OCI-LY7 (cell line): ENCODE measurements around the gene CCDC60. TPM values are rescaled to one million over a fixed set of nuclear protein-coding genes. Genes with fewer than 3 reads are reported as not detected.

Source experiments
- BruUV-seq: library from RNA; stranded (reverse); fragments of 400-500 nt; replicated peaks from 2 replicates; lab custom pipeline; 2021; lab: Mats Ljungman, UMichigan
- CTCF ChIA-PET: fragments of 300-600 bp; sonication (Branson Sonifier 250); formaldehyde crosslinking; loops from one replicate; lab custom pipeline; 2022; ENCODE audit warnings: antibody characterized with exemption; ENCODE audit not compliant: unreplicated experiment; lab: Charles Lee
- POLR2A ChIA-PET: fragments of 300-600 bp; sonication (Branson Sonifier 250); formaldehyde crosslinking; loops from one replicate; lab custom pipeline; 2022; ENCODE audit warnings: antibody characterized with exemption; lab: Charles Lee
- DNase-seq: peaks from one replicate; pipeline ENCODE4 v3.0.0-alpha.2; 2015; ENCODE audit warnings: low spot score
- H2AFZ ChIP-seq: fragments of 200-600 bp; sonication (generic), shearing (Covaris generic); 2 replicates; pipeline ENCODE4 v1.6.1; 2014; ENCODE audit warnings: mild to moderate bottlenecking, antibody characterized with exemption, low read length, moderate library complexity
- H3K27ac ChIP-seq: fragments of 200-600 bp; sonication (generic); 2 replicates; pipeline ENCODE4 v1.5.1; 2014; ENCODE audit warnings: mixed run types, low read depth, mild to moderate bottlenecking, moderate library complexity, low read length, inconsistent platforms; ENCODE audit not compliant: poor library complexity, severe bottlenecking
- H3K36me3 ChIP-seq: fragments of 200-600 bp; sonication (generic); 2 replicates; pipeline ENCODE4 v1.6.1; 2014; ENCODE audit warnings: mild to moderate bottlenecking, antibody characterized with exemption, low read length, moderate library complexity, mixed read lengths; ENCODE audit not compliant: insufficient read depth
- H3K4me1 ChIP-seq: fragments of 200-600 bp; sonication (generic); 2 replicates; pipeline ENCODE4 v1.5.1; 2014; ENCODE audit warnings: mild to moderate bottlenecking, low read length; ENCODE audit not compliant: insufficient read depth, poor library complexity, severe bottlenecking
- H3K4me2 ChIP-seq: fragments of 200-600 bp; sonication (generic); 2 replicates; pipeline ENCODE4 v1.6.1; 2014; ENCODE audit warnings: mild to moderate bottlenecking, low read length
- H3K4me3 ChIP-seq: fragments of 200-600 bp; sonication (generic); 2 replicates; pipeline ENCODE4 v1.5.1; 2014; ENCODE audit warnings: mild to moderate bottlenecking, low read depth, low read length; ENCODE audit not compliant: poor library complexity, severe bottlenecking
- H3K79me2 ChIP-seq: fragments of 200-600 bp; sonication (generic); 2 replicates; pipeline ENCODE4 v1.6.1; 2016; ENCODE audit warnings: low read depth, mild to moderate bottlenecking, low read length, moderate library complexity, mixed read lengths; ENCODE audit not compliant: insufficient read depth
- H3K9me2 ChIP-seq: fragments of 200-600 bp; sonication (generic); 2 replicates; pipeline ENCODE4 v1.6.1; 2016; ENCODE audit warnings: mild to moderate bottlenecking, low read length, mixed read lengths; ENCODE audit not compliant: insufficient read depth
- H3K9me3 ChIP-seq: fragments of 200-600 bp; sonication (generic); 2 replicates; pipeline ENCODE4 v1.6.1; 2014; ENCODE audit warnings: mild to moderate bottlenecking, mixed run types, low read length, mixed read lengths
- H4K20me1 ChIP-seq: fragments of 200-600 bp; sonication (generic); 2 replicates; pipeline ENCODE4 v1.6.1; 2014; ENCODE audit warnings: mild to moderate bottlenecking, antibody characterized with exemption, low read length, moderate library complexity, mixed read lengths; ENCODE audit not compliant: insufficient read depth
- CTCF ChIP-seq: fragments of 200-600 bp; sonication (generic); conservative IDR thresholded peaks from 2 replicates; pipeline ENCODE4 v1.5.1; 2014; ENCODE audit warnings: mild to moderate bottlenecking, antibody characterized with exemption, low read length, moderate library complexity, mixed read lengths
- EZH2phosphoT487 ChIP-seq: fragments of 200-600 bp; sonication (generic); IDR thresholded peaks from 2 replicates; pipeline ENCODE4 v1.6.1; 2018; ENCODE audit warnings: low read depth, borderline replicate concordance, mild to moderate bottlenecking, mixed run types, antibody characterized with exemption, low read length, moderate library complexity, mixed read lengths
- intact Hi-C: fragments of 100-400 bp; cut with micrococcal nuclease; formaldehyde crosslinking; loops from one replicate; pipeline ENCODE4 v1.10.0; 2022; ENCODE audit not compliant: unreplicated experiment
- total RNA-seq, 2 experiments: library from RNA; depleted of rRNA in 1 of 2; stranded (reverse); fragments of >200 nt in 1 of 2; shearing (Covaris generic) in 1 of 2; gene quantifications; 2 replicates each; pipeline ENCODE4 v1.2.3, GENCODE V29; 2014 to 2022

Gene CCDC60
- total RNA-seq, 2 experiments from 2014 or later, result not detected

GRCh38 chr12:119475650-119476049 lies 141.1 kb downstream of the CCDC60 start:
- no peaks in the 10 kb centered on the region for H3K9me2 ChIP-seq
- CTCF ChIA-PET, result no interaction called here
- no peaks in the 10 kb centered on the region for H3K79me2 ChIP-seq
- no peaks in the 10 kb centered on the region for H3K9me3 ChIP-seq
- no peak for DNase-seq
- no peak overlapping the region for H3K27ac ChIP-seq
- H3K4me2 ChIP-seq, result no peak overlapping the region
- H4K20me1 ChIP-seq, result no peaks in the 10 kb centered on the region
- POLR2A ChIA-PET, result interaction anchor here (0.7 kb wide), 1 partner anchor 411 kb away, joined by 3 read pairs; no protein-coding TSS in a partner anchor
- H3K4me1 ChIP-seq, result no peaks in the 10 kb centered on the region
- no peak overlapping the region for H3K4me3 ChIP-seq
- BruUV-seq, result no TSS peak
- no peak for TF ChIP-seq EZH2phosphoT487
- no peak for TF ChIP-seq CTCF
- no peaks in the 10 kb centered on the region for H3K36me3 ChIP-seq
- H2AFZ ChIP-seq, result no peak overlapping the region
- intact Hi-C loops, result no loop called here

GRCh38 chr12:119476951-119477350 lies 142.4 kb downstream of the CCDC60 start:
- no peak for TF ChIP-seq EZH2phosphoT487
- no peak for TF ChIP-seq CTCF
- DNase-seq, result no peak
- ChIA-PET CTCF (no interaction called here), POLR2A (no interaction called here)
- intact Hi-C loops, result no loop called here
- no TSS peak for BruUV-seq
- Histone ChIP-seq H3K36me3 (no peaks in the 10 kb centered on the region), H4K20me1 (no peaks in the 10 kb centered on the region), H3K9me3 (no peaks in the 10 kb centered on the region), H2AFZ (no peak overlapping the region), H3K4me1 (no peaks in the 10 kb centered on the region), H3K27ac (no peak overlapping the region), H3K79me2 (no peaks in the 10 kb centered on the region), H3K9me2 (no peaks in the 10 kb centered on the region), H3K4me2 (no peak overlapping the region), H3K4me3 (no peak overlapping the region)

- Histone ChIP-seq H3K79me2 (no peaks in the 10 kb centered on the region), H3K9me2 (no peaks in the 10 kb centered on the region), H2AFZ (no peak overlapping the region), H3K36me3 (no peaks in the 10 kb centered on the region), H3K27ac (no peak overlapping the region), H4K20me1 (no peaks in the 10 kb centered on the region), H3K4me3 (no peak overlapping the region), H3K9me3 (no peaks in the 10 kb centered on the region), H3K4me1 (no peaks in the 10 kb centered on the region), H3K4me2 (no peak overlapping the region)
- DNase-seq, result no peak
- intact Hi-C loops, result no loop called here
- ChIA-PET CTCF (no interaction called here), POLR2A (interaction anchor here (0.6 kb wide), 1 partner anchor 313 kb away, joined by 3 read pairs; no protein-coding TSS in a partner anchor)
- no peak for TF ChIP-seq EZH2phosphoT487
- no peak for TF ChIP-seq CTCF
- no TSS peak for BruUV-seq
Observed at GRCh38 chr12:119479121-119479561, 144.6 kb downstream of the CCDC60 start.
